ENCODE measurements around the gene DDAH1.

- TF ChIP-seq CTCF (IDR thresholded peaks at IDR 0.05) (no peak), POLR2A (IDR thresholded peaks at IDR 0.05) (no peak)
These were observed 189.2 kb downstream of the DDAH1 start for GRCh38 chr1:85275701-85276214.
